Measurements from ENCODE around the gene SYCP2.

Gene SYCP2

DNA sequence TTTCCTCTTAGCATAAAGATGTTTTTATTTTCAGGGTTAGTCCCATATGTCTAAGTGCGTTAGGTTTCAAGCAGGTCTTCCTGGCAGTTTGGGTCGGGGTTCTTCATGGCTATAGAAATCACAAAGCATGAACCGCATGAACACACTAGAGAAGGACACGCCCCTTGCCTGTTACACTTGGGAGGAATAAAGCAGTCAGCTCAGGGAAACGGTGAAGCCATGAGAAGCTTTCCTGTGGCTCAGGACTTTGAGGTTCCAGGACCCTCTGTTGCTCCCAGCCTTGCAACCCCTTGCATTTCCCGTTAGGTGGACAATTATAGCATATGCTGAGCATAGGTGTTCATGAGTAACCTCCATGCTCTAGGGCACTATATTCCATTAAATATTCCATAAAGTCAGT is 96.7 kb downstream of the SYCP2 start:
- DNase-seq (ENCODE audit: low read depth) = no peak

DNA sequence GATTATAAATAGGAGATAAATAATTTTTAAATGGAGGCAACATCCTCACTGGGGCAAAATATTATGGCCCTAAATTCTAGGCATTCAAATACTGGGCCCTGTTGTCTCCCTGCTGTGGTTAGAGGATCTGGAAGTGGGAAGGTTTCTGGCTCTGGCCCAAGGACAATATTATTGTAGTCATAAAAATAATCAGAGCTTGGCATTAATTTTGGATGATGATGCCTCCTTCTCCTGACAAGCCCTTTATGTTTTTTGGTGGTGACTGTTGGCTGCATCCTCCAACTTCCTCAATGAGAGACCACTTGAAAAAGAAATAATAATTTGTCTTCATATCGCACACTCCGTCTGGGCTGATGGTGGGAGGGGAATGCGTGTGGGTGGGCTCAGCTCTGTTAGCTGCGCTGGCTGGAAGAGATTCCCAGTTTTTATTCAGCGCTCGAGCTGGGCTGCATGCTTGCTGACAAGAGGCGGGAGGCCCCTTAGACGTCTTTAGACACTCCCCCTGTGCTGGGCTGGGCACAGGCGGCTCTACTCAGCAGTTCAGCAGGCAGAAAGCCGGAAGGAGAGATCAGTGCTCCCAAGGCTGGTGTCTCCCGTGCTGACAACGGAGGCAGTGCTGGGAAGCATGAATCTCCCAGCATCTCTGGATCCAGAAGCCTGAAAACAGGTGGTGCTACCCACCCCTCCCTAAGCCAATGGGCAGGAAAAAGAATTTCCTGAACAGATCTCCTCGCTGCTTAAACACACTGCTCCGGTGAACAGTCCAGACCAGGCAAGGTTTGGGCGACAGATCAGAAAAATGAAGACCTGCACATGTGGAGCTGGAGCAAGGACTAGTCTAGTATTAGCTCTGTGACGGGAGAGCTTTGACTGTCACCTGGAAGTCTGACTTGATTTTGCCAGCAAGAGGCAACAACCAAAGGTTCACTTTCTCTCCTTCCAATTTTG is 97.7 kb downstream of the SYCP2 start:
- no peak for DNase-seq (ENCODE audit: low read depth)

DNA sequence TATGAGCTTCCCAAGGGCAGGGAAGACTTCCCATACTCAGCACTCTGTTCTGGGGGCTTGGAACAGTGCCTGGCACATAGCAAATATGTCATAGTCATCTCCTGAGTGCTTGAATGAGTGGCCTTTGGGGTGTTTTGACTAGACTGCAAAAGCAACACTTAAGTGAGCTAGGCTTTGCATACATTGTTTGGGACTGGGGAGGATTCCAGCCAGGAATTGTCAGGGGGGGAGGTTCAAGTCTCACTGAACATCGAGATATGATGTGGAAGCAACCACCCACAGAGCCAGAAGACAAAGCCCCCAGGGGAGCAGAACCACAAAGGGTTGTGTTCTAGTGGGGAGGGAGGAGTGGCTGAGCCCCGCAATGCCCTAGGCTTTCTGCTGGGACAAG is 98.4 kb downstream of the SYCP2 start:
- no peak for DNase-seq (ENCODE audit: low read depth)

DNA sequence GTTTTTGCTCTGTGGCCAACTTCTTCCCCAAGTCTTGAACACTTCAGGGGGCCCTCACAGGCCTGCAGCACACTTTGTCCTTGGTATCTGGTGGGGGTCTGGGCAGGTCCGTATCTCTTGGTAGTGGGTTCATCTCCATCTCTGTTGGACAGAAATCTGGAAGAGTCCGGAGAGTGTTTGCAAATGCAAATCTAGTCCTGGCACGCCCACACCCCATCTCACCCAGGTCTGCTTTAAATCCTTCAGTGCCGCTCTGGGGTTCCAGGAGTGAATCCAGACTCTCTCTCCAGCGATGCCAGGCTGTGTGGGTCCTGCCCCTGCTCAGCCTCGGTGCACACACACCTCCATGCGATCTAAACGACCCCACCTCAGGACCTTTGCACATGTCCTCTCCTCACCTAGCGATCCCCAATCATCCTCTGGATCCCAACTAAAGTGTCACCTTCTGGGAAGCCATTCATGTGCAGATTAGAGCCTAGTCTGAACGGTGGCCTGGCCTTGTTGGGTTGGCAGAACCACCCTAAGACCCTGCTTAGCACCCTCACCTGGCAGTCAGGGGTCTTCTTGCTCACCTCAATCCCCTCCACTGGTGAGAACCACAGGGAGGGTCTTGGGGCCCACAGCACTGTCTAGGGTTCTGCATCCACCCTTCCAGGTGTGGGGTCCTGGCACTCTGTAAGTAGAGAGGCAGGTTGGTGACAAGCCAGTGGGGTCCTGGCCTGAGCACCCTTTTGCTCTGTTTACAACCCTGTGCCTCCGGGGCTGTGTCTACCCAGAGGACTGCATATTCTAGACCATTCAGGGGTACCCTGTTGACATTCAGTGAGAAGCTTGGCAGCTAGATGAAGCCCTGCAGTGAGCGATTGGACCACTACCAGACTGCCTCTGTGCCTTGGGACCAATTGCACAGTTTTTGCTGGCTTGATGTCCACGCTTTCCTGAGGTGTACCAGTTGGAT is 100.8 kb downstream of the SYCP2 start:
- DNase-seq (ENCODE audit: low read depth) = no peak

DNA sequence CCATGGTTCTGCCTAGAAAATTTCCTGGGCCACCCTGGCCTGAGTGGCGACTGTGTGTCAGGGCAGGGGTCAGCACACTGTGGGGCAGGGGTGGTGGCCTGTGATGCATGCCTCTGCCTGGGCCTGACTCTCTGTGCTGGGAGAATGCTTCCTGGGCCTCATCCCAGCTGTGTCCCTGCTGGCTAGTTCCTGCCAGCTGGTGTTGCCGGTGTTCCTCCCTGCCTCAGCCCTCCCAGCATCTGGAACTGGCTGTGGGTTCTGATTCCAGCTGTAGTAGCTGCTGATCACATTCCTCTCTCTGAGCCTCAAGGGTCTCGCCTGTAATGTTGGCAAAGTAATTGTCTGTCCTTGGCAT is 101.5 kb downstream of the SYCP2 start:
- DNase-seq (ENCODE audit: low read depth) = no peak

DNA sequence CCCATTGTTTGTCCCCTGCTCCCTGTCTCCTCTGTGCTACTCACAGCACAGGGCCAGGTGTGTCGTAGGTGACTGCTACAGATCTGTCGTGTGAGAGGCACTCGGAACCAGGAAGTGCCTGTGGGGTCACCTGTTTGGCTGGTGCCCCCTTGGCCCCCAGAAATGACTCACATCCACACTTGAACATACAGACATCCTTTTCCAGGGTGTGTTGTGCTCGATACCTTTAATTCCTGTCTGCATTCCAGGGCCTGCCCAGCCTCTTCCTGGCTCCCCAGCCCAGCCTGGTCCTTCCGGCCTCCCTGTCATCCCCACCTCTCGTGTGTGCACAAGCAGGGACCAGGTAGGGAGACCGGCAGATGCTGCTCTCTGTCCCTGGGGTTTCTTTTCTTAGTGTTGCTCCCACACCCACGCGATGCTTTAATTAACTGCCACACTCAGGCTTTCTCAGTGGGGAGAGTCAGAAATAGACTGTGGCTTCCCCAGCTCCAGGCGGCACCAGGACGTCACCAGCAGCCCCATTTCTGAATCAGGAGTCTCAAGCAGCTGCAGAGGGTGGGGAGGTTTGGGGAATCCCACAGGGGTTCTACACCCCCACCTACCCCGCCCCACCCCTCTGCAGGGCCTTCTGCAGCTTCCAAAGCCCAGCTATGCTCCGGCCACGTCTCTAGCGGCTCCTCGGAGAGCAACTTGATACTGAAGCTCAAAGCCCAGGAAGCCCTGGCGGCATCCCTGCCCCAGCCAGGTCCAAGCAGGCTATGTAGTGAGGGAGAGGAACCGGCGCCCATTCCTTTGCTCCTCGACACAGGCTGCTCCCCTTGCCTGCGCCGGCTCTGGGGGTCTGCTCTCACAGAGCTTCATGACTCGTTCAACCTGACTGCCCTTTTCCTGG is 102.2 kb downstream of the SYCP2 start:
- no peak for DNase-seq (ENCODE audit: low read depth)

DNA sequence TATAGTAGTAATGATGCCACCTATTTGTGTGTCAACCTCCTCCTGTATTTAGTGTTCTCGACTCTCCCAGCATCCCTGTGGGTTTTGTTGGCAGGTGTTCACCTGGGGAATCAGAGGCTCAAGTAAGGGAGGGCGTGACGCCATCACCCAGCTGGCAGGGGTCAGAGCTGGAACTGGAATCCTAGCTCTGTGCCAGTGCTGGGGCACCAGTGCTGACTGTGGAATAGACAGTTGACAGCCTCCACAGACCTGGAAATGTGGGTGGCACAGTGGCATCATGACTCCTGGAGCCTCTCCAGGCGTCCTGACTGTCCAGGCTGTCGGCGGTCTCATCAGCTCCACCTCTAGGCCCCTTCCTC is 102.8 kb downstream of the SYCP2 start:
- DNase-seq (ENCODE audit: low read depth) = no peak

DNA sequence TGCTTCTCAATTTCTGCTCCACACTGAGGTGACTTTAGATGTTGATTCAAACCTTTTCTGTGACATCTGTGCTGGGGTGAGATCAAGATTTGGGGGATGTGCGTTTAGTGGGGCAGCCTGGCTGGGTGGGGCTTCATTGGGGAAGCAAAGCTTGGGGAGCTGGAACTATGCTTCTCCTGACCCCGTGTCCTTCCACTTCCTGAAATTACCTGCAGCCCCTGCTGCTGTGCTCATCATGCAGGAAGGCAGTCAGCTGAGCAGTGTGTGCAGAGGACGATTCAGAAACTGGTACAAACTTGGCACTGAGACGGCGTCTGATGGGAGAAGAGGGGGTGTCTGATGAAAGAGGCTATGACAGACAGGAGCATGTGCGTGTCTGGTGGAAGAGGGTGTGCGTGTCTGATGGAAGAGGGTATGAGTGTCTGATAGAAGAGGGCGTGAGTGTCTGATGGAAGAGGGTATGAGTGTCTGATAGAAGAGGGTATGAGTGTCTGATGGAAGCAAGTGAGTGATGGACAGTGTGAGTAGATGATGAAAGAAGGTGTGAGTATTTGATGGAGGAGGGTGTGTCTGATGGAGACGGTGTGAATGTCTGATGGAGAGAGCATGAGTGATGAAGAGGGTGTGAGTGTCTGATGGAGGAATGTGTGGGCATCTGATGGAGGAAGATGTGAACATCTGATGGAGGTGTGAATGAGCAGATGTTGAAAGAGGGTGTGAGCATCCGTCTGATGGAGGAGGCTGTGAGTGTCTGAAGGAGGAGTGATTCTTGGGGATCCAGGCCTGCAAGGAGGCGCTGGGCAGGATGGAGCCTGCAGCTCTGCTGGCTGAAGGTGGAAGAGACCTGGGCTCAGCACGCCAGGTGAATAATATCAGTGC is 103.4 kb downstream of the SYCP2 start:
- no peak for DNase-seq (ENCODE audit: low read depth)

DNA sequence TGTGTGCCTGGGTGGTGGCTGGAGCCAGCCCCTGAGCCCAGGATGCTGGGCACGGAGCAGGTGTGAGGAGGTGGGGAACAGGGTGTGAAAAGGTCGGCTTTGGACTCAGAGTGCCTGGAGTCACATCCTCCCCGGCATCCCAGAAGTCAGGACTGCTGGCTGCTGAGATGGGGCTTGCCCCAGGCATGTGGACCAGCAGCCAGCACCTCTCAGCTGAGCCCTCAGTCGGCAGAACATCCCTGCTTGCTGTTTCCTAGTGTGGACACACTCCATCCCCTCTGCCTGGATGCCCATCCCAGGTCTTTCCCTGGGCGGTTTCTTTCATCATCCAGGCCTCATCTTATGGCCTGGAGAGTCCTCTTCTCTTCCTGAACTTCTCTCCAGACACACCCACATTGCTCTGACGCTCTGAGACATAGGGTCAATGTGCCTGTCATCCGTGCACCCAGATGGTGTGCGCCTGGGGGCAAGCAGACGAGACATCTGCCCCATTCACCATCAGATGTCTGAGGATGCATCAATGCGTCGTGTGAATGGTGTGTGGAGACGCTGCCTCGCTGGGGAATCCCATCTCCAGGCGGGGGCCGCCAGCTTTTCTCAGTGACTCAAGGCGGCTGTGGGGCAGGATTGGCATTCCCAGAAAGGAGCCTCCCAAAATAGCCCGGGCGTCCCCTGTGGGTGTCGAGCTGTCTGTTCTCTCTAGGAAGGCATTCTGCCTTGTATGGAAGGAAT is 104.2 kb downstream of the SYCP2 start:
- DNase-seq (ENCODE audit: low read depth) = no peak

DNA sequence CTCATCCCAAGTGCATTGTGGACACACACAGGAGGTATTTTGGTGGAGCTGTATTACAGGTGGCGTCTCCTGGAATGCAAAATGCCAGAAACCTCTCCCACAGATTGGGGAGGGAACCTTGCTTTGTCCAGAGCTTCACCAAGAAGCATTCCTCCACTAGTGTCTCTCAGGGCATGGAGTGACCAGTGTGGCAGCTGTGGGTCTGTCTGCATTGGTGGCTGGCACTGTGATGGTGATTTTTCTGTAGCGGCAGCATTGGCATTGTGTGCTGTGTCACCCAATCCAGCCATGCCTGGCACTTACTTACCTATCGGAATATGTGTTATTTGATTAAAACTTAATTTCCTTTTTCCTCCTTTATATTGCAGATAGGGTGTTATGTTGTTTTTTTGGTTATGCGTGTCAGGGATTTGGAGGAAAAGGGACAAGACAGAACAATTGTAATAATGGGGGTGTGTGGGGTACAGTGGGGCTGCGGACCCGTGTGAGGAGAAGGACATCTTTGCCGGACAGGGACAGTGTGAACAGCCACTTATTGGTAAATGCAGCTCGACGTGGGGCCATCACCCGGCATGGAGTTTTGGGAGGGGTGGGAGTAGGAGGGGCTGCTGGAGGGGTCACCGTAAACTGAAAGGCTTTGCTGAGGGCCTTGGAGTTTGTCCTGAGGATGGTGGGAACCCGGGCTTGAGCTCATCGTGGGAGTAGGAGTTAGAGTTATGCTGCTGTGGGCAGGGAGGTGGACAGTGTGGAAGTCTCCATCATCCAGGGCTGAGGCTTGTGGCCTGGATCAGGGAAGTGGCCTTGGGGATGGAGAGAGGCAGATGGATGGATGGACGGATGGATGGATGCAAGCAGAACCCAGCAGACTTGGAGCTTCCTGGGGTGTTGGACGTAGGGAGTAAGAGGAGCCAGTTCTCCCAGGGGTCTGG is 105.0 kb downstream of the SYCP2 start:
- no peak for DNase-seq (ENCODE audit: low read depth)

DNA sequence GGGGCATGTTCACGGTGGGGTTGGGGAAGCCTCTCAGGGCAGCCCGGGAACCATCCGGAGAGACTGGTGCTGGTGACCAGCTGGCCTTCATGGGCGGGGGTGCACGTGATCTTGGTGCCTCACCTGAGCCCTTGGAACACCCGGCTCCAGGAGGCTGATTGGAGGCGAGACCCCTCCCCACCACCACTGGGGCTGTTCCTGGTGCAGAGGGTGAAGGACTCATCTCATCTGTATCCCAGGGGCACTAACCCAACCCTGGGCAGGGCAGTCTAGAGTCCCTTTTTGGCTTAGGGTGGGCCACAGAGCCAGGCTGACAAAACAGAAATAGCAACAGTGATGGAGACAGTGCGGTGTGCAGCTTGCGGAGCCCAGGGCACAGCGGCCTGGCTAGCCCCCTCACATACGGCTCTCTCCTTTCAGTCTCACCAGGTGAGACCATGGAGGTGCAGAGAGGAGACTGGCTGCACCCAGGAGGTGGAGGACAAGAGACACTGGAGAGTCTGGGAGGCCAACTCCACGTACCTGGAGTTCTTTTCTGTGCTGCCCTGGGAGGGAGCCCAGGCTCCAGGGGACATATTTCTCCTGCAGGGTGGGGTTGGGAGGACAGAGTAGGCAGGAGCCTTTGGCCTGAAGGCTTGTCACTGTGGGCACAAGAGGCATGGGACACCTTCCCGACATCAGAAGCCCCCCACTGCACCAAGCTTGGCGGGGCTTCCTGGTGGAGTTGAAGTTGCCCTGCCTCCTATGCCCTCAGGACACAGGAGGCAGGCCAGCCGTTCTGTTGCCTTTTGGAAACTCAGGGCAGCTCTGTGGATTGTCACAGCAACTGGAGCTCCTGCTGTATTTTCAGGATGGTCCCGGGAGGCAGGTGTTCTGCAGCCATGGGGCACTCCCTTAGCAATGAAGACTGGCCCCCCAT is 106.0 kb downstream of the SYCP2 start:
- DNase-seq (ENCODE audit: low read depth) = no peak

DNA sequence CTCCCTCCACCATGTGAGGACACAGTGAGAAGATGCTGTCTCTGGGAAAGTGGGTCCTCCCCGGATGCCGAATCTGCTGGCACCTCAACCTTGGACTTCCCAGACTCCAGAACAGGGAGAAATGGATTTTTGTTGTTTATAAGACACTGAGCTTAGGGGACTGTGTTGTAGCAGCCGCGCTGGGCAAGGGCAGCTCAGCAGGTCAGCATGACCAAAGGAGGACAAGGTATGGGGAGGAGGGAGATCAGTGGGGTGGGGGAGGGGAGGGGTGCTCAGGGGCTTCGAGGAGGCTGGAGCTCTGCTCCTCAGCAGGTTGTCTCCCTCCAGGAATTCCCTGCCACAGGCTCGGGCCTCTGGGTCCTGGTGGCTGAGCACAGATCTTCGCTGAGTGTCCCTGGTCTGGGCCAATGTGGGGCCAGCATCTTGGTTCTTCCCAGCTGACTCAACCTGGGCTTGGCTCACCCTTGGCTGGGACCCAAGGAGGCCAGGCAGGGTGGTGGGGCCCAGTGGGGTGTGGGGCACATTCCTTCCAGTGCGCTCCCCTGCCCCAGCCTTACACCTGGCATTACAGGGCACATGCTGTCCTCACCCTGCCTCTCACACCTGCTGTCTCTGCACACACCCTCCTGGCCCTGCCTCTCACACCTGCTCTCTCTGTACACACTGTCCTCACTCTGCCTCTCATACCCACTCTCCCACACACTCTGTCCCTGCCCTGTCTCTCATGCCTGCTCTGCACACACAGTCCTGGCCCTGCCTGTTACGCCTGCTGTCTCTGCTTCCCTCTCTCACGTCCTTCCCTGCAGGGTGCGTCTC is 107.3 kb downstream of the SYCP2 start:
- no peak for DNase-seq (ENCODE audit: low read depth)

DNA sequence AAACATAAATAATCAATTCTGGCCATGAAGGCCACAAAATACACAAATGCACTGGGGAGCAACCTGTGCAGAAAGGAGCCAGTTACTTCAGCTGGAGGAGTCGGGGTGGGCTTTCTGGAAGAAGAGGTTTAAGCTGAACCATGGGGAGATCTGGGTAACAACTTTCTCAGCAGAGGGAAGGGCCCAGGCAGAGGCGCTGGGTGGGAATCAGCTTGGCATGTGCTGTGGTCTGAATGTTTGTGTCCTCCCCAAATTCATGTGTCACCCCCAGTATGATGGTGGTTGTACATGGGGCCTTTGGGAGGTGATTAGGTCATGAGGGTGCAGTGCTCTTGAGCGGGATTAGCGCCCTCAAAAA is 107.9 kb downstream of the SYCP2 start:
- DNase-seq (ENCODE audit: low read depth) = no peak

DNA sequence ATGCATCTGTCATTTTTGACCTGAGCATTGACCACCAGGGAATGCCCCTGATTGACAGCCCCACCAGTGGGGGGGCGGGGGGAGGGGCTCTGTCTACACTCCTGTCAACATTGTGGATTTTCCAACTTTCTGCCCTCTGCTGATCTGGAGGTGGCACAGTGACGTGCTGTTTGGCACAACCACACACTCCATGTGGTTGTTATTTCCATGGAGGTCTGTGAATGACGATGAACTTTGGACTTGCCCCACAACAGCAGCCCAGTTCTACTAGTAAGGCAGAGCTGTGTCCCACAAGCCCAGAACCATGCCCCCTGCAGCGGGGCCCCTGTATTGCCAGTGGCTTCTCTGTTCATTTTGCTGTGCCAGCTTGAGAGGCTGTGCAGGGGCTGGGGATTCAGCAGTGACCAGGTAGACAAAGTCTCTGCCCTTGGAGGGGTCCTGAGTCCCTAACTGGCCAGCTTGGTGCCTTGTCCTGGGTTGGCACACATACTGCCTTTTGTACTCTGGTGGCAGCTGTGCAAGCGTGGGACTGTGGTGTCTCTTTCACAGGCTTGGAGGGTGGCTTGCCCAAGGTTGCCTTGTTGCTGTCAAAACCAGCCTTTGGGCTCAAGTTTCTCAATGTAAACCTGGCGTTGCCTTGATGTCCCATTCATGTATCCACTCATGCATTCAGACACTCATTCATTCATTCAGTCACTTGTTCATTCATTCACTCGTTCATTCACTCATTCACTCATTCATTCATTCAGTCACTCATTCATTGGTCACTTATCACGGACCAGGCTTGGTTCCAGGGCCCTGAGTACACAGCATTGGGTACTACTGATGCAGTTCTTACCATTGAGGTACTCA is 108.5 kb downstream of the SYCP2 start:
- DNase-seq (ENCODE audit: low read depth) = no peak

DNA sequence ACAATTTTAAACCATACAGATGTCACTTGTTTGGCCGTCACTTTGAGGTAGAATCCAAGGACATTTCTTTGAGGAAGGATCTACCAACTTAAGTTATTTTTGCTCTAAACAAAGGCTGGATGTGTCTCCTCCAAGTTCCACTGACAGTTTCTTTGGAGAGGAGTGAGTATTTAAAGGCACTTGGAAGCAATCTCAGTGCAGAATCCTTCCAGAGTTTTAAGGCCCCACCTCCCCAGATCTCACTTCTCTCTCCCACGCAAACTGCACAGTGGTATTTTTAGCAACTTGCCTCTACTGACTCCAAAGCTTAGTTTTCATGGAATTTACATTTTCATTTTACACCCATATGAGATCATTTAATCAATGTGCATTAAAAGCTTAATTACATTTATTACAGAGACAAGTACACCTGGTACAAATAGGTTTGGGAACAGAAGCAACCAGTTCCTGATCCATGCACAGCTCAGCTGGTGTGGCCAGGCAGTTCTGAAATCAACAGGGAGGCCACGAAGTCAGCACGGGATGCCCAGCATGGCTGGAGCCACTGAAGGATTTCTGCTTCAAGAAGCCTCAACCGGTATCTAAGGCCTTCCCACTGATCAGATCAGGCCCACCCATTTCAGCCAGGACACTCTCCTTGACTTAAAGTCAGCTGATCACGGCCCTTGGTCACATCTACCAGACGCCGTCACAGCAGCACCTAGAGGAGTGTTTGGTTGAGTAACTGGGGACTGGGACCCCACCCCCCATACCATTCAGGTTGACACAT is 109.8 kb downstream of the SYCP2 start:
- no peak for DNase-seq (ENCODE audit: low read depth)

DNA sequence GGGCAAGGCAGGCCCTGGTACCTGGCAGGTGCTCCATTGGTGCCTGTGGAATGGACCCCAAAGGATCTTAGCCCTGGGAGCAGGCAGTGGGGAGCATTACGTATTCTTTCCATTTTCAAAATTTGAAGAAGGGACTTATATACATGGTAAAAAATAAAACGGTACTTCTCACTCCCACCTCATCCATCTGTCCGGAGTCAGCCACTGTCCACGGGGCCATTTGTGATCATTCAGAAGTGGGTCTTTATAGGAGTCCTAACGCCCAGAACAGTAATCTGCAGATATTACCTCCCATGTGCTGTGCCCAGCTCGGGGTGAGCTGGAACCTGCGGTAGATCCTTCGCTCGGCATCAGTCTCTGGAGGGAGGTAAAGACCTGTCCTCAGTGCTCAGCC is 110.4 kb downstream of the SYCP2 start:
- DNase-seq (ENCODE audit: low read depth) = no peak
